H9 (cell line): ENCODE results near the gene CRYGS. TPM values are rescaled to one million over a fixed set of nuclear protein-coding genes. Genes with fewer than 3 reads are reported as not detected.

ENCODE experiments used
- DNase-seq: peaks from one replicate; pipeline ENCODE4 v3.0.0-alpha.2; 2017
- H2AFZ ChIP-seq: one replicate; pipeline ENCODE4 v1.6.1; 2013; ENCODE audit warnings: mild to moderate bottlenecking, low read length, control low read depth, moderate library complexity
- H2AK5ac ChIP-seq: 2 replicates; pipeline ENCODE4 v1.6.1; 2013; ENCODE audit warnings: low read length, control low read depth, mixed read lengths; ENCODE audit not compliant: insufficient read length
- H2BK120ac ChIP-seq: one replicate; pipeline ENCODE4 v1.6.1; 2013; ENCODE audit warnings: low read depth, mild to moderate bottlenecking, low read length, control low read depth, inconsistent platforms; ENCODE audit not compliant: poor library complexity, severe bottlenecking
- H2BK12ac ChIP-seq: 2 replicates; pipeline ENCODE4 v1.6.1; 2013; ENCODE audit warnings: low read length, control low read depth, mixed read lengths, low read depth; ENCODE audit not compliant: insufficient read length
- H2BK15ac ChIP-seq: 2 replicates; pipeline ENCODE4 v1.6.1; 2013; ENCODE audit warnings: low read depth, low read length, control low read depth
- H2BK20ac ChIP-seq: one replicate; pipeline ENCODE4 v1.6.1; 2013; ENCODE audit warnings: low read depth, mild to moderate bottlenecking, low read length, control low read depth, inconsistent platforms; ENCODE audit not compliant: poor library complexity, severe bottlenecking
- H2BK5ac ChIP-seq: 2 replicates; pipeline ENCODE4 v1.6.1; 2013; ENCODE audit warnings: low read length, control low read depth, mixed read lengths; ENCODE audit not compliant: insufficient read length
- H3K14ac ChIP-seq: 2 replicates; pipeline ENCODE4 v1.6.1; 2013; ENCODE audit warnings: low read length, control low read depth; ENCODE audit not compliant: insufficient read depth
- H3K18ac ChIP-seq: 2 replicates; pipeline ENCODE4 v1.6.1; 2013; ENCODE audit warnings: low read depth, mild to moderate bottlenecking, mixed read lengths, low read length, control low read depth; ENCODE audit not compliant: insufficient read length
- H3K23ac ChIP-seq: 2 replicates; pipeline ENCODE4 v1.6.1; 2013; ENCODE audit warnings: low read length, control low read depth, mixed read lengths, low read depth; ENCODE audit not compliant: insufficient read length
- H3K23me2 ChIP-seq: 2 replicates; pipeline ENCODE4 v1.6.1; 2013; ENCODE audit warnings: low read depth, mild to moderate bottlenecking, mixed read lengths, low read length, control low read depth; ENCODE audit not compliant: insufficient read length, poor library complexity, severe bottlenecking
- H3K27ac ChIP-seq: 2 replicates; pipeline ENCODE4 v1.5.1; 2013; ENCODE audit warnings: low read length, control low read depth, mixed read lengths, low read depth; ENCODE audit not compliant: insufficient read length
- H3K27me3 ChIP-seq: 2 replicates; pipeline ENCODE4 v1.6.1; 2013; ENCODE audit warnings: low read length, control low read depth, inconsistent platforms; ENCODE audit not compliant: insufficient read depth
- H3K4ac ChIP-seq: 2 replicates; pipeline ENCODE4 v1.6.1; 2013; ENCODE audit warnings: low read depth, mild to moderate bottlenecking, control low read depth, inconsistent platforms, low read length, moderate library complexity
- H3K4me1 ChIP-seq: 2 replicates; pipeline ENCODE4 v1.6.1; 2013; ENCODE audit warnings: low read length, control low read depth, inconsistent platforms; ENCODE audit not compliant: insufficient read depth
- H3K4me2 ChIP-seq: 2 replicates; pipeline ENCODE4 v1.6.1; 2013; ENCODE audit warnings: low read length, control low read depth, mixed read lengths; ENCODE audit not compliant: insufficient read length, insufficient read depth
- H3K56ac ChIP-seq: 2 replicates; pipeline ENCODE4 v1.6.1; 2013; ENCODE audit warnings: low read depth, mild to moderate bottlenecking, mixed read lengths, low read length, control low read depth; ENCODE audit not compliant: insufficient read length
- H3K79me1 ChIP-seq: 2 replicates; pipeline ENCODE4 v1.6.1; 2013; ENCODE audit warnings: low read depth, mild to moderate bottlenecking, moderate library complexity, low read length, control low read depth, inconsistent platforms; ENCODE audit not compliant: insufficient read depth, poor library complexity, severe bottlenecking
- H3K79me2 ChIP-seq: 2 replicates; pipeline ENCODE4 v1.6.1; 2013; ENCODE audit warnings: low read length, control low read depth, inconsistent platforms; ENCODE audit not compliant: insufficient read depth
- H3K9ac ChIP-seq: 2 replicates; pipeline ENCODE4 v1.6.1; 2013; ENCODE audit warnings: low read length, control low read depth, mixed read lengths; ENCODE audit not compliant: insufficient read length; ENCODE audit errors: extremely low read depth
- H3K9me3 ChIP-seq: one replicate; pipeline ENCODE4 v1.6.1; 2013; ENCODE audit warnings: low read depth, low read length, inconsistent platforms; ENCODE audit not compliant: control insufficient read depth
- H3T11ph ChIP-seq: one replicate; pipeline ENCODE4 v1.6.1; 2013; ENCODE audit warnings: mild to moderate bottlenecking, low read length, control low read depth, inconsistent platforms
- H4K20me1 ChIP-seq: one replicate; pipeline ENCODE4 v1.6.1; 2013; ENCODE audit not compliant: control insufficient read depth, insufficient read length, insufficient read depth
- H4K5ac ChIP-seq: 2 replicates; pipeline ENCODE4 v1.6.1; 2013; ENCODE audit warnings: low read depth, mild to moderate bottlenecking, mixed read lengths, low read length, control low read depth; ENCODE audit not compliant: insufficient read length
- H4K8ac ChIP-seq: replicated peaks from 2 replicates; pipeline ENCODE4 v1.6.1; 2013; ENCODE audit warnings: low read length, control low read depth, mixed read lengths, low read depth; ENCODE audit not compliant: insufficient read length
- H4K91ac ChIP-seq: 2 replicates; pipeline ENCODE4 v1.6.1; 2013; ENCODE audit warnings: low read depth, mild to moderate bottlenecking, moderate library complexity, mixed read lengths, low read length, control low read depth; ENCODE audit not compliant: insufficient read length
- H3K27ac Mint-ChIP-seq, 3 experiments: 2 replicates in 2 of 3; 3 replicates in 1 of 3; pipeline ENCODE4 v1.8.0; 2020 to 2021; ENCODE audit warnings: mixed read lengths in 3 of 3, mild to moderate bottlenecking in 1 of 3, moderate library complexity in 1 of 3
- H3K27me3 Mint-ChIP-seq: 2 replicates; pipeline ENCODE4 v1.8.0; 2021; ENCODE audit warnings: low read depth, mild to moderate bottlenecking, moderate library complexity, mixed read lengths
- H3K36me3 Mint-ChIP-seq, 3 experiments: 2 replicates in 2 of 3; 3 replicates in 1 of 3; pipeline ENCODE4 v1.8.0; 2020 to 2021; ENCODE audit warnings: low read depth in 3 of 3, mixed read lengths in 3 of 3; ENCODE audit not compliant: insufficient read depth in 1 of 3
- H3K4me1 Mint-ChIP-seq, 2 experiments: 2 replicates each; pipeline ENCODE4 v1.8.0; 2020; ENCODE audit warnings: mixed read lengths in 2 of 2
- H3K4me3 Mint-ChIP-seq, 2 experiments: 2 replicates in 1 of 2; 3 replicates in 1 of 2; pipeline ENCODE4 v1.8.0; 2020 to 2021; ENCODE audit warnings: mild to moderate bottlenecking in 2 of 2, mixed read lengths in 2 of 2, moderate library complexity in 1 of 2
- H3K9me3 Mint-ChIP-seq, 2 experiments: 2 replicates in 1 of 2; 3 replicates in 1 of 2; pipeline ENCODE4 v1.8.0; 2020; ENCODE audit warnings: mild to moderate bottlenecking in 2 of 2, mixed read lengths in 2 of 2, moderate library complexity in 1 of 2
- CTCF ChIP-seq: fragments of 200-600 bp; sonication (generic); conservative IDR thresholded peaks from 3 replicates; pipeline ENCODE4 v1.8.0; 2021; ENCODE audit warnings: antibody characterized with exemption, mild to moderate bottlenecking
- WGBS: extraction: QIAGEN DNeasy Blood & Tissue Kit; methylation state at CpG from one replicate; pipeline ENCODE4 v1.1.7; 2013; ENCODE audit warnings: missing lambda C conversion rate, low lambda C conversion rate, mixed read lengths; ENCODE audit not compliant: insufficient read length; ENCODE audit errors: extremely low coverage; 5-methylcytosine and 5-hydroxymethylcytosine counted together
- total RNA-seq: library from RNA; stranded (reverse); gene quantifications from 2 replicates; pipeline ENCODE4 v1.2.1, GENCODE V29; 2021

The CRYGS gene
- total RNA-seq, 1 experiment from 2014 or later: 1.0 TPM

GRCh38 chr3:186496016-186496415 lies 48.2 kb downstream of the CRYGS start:
- H3K9me3 Mint-ChIP-seq: peaks cover 11 to 12% of the 10 kb centered on the region in 2 experiments; a peak in 3 of 5 replicates
- H4K8ac ChIP-seq: no peak overlapping the region
- no peak overlapping the region for H3K23ac ChIP-seq
- no peak overlapping the region for H3K14ac ChIP-seq
- no peak overlapping the region for H3K27ac ChIP-seq
- H2BK20ac ChIP-seq: no peak overlapping the region
- H2BK12ac ChIP-seq: no peak overlapping the region
- peaks cover 5% of the 10 kb centered on the region for H3K27me3 Mint-ChIP-seq
- no peak overlapping the region for H3K4me3 Mint-ChIP-seq
- H2BK15ac ChIP-seq: no peak overlapping the region
- no peak overlapping the region for H3K27ac Mint-ChIP-seq
- no peaks in the 10 kb centered on the region for H3K27me3 ChIP-seq
- H3K9ac ChIP-seq: no peak overlapping the region
- H3K4ac ChIP-seq: no peak overlapping the region
- H2BK5ac ChIP-seq: no peak overlapping the region
- H3T11ph ChIP-seq: no peak overlapping the region
- no peaks in the 10 kb centered on the region for H3K4me1 Mint-ChIP-seq
- WGBS: no CpG with 5 or more reads among the region's 3 CpGs
- TF ChIP-seq CTCF: no peak
- no peaks in the 10 kb centered on the region; a peak in 1 of 7 replicates for H3K36me3 Mint-ChIP-seq
- no peaks in the 10 kb centered on the region for H3K79me2 ChIP-seq
- H3K9me3 ChIP-seq: no peaks in the 10 kb centered on the region
- H3K56ac ChIP-seq: no peak overlapping the region
- H3K79me1 ChIP-seq: no peaks in the 10 kb centered on the region
- H2AFZ ChIP-seq: no peak overlapping the region
- DNase-seq: no peak
- no peak overlapping the region for H2BK120ac ChIP-seq
- H3K18ac ChIP-seq: no peak overlapping the region
- no peaks in the 10 kb centered on the region for H3K23me2 ChIP-seq
- H4K91ac ChIP-seq: no peak overlapping the region
- H2AK5ac ChIP-seq: no peak overlapping the region
- H3K4me1 ChIP-seq: no peaks in the 10 kb centered on the region
- no peak overlapping the region for H4K5ac ChIP-seq
- no peak overlapping the region for H3K4me2 ChIP-seq
- no peaks in the 10 kb centered on the region for H4K20me1 ChIP-seq
